Activated T-helper 9 cell treated with anti-CD3 and anti-CD28 coated beads, Interleukin-2, amount 50 U/mL, for 16 hours (primary cell): Measurements from ENCODE around the gene TOM1.

Experiments used
- DNase-seq: peaks from one replicate; pipeline ENCODE4 v3.0.0-alpha.2; 2020; ENCODE audit warnings: low read depth

The TOM1 gene

DNA sequence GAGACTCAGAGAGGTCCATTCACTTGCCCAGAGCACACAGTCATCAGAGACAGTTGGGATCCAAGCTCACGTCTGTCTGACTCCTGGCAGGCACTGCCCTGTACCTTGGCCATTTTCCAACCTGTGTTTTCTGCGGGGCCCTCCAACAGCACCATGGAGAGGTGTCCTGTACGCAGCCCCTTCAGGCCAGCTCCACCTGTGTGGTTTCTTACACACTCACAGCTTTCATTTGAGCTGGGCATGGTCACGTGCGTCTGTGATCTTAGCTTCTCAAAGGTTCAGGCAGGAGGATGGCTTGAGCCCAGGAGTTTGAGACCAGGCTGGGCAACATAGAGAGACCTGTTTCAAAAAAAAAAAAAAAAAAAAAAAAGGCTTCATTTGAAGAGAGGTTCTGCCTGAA, 24.4 kb downstream of the TOM1 start:
- no peak for DNase-seq

DNA sequence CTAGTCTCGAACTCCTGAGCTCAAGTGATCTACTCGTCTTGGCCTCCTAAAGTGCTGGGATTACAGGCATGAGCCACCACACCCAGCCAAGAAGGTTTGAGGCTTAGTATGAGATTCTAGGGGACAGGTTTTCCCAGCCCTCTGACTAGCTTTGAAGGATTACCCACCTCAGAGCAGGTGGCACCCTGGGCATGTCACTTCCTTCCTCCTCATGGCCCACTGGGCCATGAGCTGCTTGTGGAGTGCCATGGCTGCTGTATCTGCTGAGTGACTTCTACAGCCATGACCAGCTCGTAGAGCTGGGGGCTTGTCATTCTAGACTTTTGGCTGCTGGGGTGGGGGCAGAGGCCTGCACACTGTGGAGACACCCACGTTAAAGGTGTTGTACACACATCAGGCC, 25.1 kb downstream of the TOM1 start:
- DNase-seq, result no peak

GRCh38 chr22:35325209-35325608, 25.5 kb downstream of the TOM1 start:
- no peak for DNase-seq

DNA sequence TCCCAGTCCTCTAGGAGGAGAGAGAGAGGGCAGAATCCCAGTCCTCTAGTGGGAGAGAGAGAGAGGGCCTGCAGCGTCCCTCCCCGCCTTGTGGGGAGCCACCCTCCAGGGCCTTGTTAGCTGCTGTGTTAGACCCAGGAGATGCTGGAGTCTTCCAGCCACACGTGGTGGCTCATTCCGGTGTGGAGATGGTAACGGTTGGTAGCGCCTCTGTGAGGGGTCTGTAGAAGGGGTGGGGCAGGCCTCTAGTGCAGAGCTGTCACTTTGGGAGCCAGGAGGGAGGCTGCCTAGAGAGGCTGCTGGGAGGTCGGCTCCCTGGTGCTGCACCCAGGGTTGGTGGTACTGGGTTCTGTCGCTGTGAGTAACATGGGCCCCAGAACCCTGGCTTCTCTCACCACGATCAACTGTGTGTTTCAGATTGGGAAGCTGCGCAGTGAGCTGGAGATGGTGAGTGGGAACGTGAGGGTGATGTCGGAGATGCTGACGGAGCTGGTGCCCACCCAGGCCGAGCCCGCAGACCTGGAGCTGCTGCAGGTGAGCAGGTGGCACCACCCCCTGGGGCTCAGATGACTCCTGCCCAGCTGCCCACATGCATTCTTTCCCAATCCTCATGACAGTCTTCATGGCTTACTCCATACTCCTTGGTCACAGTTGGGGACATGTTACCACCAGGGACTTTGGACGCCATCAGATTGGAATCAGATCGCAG, 27.3 kb downstream of the TOM1 start:
- DNase-seq, result no peak

DNA sequence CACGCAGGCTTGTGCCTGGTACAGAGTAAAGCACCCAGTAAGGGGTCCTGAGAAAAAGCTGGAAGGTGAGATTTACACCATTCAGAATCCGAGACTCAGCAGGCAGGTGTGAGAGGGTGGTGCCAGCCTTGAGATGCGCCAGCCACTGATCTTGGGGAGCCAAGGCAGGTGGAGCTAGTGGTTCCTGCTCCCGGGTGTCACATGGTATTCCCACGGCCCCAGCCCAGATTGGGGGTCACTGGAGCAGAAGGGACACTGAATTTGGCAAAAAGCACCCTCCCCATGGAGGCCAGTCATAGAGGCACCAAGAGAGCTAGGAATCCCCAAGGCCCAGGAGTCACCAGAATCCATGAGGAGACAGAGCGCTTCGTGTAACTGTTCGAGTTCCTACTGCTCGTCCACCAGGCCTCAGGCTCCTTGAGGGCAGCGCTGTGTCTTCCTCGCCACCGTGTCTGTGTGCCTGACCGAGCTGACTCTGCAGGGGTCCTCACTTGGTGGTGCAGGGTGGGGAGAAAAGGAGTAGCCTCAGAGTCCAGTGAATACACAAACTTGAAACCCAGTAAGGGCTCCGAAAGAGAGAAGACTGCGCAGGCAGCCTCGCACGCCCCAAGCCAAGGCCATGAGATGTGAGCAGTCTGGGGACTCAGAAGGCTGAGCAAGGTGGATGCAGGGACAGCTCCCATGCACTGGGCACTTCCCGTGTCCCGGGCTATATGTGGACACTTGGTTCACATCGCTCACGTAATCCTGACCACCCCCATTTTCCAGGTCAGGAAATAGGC, 28.2 kb downstream of the TOM1 start:
- no peak for DNase-seq

DNA sequence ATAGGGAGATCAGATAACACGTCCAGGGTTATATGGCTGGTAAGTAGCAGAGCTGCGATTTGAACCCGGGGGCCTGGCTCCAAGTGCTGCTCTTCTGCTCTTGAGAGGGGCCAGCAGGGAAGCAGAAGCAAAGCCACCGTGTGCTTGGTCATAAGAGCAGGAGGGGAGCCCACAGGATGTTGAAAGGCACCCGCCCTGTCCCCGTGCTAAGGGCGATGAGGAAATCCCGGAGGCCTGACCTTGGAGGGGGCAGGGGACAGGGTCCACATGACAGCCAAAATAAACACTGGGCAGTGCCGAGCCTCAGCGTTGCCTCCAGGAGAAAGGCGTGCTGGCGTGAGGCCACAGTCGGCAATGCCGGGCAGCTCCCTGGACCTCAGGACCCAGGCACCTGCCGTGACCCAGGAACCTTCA, 28.8 kb downstream of the TOM1 start:
- no peak for DNase-seq

- DNase-seq, result no peak
Observed at GRCh38 chr22:35329114-35329847, 29.6 kb downstream of the TOM1 start.

DNA sequence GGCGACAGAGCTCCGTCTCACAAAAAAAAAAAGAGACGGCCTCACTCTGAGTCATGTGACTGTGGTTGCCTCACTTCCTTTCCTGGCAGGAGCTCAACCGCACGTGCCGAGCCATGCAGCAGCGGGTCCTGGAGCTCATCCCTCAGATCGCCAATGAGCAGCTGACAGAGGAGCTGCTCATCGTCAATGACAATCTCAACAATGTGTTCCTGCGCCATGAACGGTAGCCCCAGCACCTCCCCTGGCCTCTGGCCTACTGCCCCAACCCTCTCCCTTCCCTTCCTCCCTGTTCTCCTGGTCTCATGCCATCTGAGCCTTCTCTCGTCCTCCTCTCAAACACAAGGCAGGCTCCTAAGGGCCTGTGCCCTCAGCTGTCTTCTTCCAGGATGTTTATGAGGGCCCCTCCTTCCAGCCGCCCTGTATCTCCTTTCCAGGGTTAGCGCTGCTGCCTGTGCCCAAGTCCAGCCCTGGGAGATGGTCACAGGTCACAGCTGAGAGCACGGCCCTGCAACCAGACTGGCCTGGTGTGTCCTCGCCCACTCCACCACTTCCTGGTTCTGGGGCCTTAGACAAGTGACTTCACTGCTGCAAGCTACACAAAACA, 30.7 kb downstream of the TOM1 start:
- peak; percentile 36 for DNase-seq

DNA sequence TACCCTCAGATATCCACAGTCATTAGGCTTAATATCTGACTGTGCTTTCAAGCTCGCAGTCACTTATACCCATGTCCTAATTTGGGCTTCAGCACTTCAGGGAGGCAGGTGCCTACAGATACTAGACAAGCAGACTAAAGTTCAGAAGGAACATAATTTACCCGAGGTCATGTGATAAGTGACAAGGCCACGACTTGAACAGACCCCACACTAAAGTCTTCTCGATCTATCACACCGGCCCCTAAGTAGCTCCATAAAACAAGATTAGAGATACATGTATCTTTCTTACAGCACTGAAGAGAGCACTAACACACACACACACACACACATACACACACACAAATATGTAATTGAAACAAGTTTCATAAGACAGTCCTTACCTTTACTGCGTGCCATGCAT, 32.6 kb downstream of the TOM1 start:
- DNase-seq, result no peak

GRCh38 chr22:35333220-35333619, 33.5 kb downstream of the TOM1 start:
- no peak for DNase-seq

GRCh38 chr22:35334004-35334403, 34.3 kb downstream of the TOM1 start:
- no peak for DNase-seq

DNA sequence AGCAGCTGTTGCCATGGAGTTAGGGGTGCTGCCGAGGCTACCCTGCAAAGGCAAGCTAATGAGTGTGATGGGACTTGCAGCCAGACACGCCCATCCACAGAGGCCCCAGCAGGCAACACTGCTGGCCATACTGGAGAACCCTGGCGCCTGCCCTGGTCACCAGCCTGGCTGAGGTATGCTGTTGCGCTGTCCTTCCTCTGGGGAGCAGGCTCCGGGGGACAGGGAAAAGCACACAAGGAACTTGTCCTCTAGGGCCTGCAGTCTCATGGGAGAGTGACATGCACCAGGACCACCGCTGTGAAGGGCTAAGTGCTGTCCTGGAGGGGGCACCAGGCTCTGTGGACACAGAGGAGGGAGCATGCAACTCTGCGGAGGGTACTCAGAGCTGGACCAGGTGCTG, 35.8 kb downstream of the TOM1 start:
- no peak for DNase-seq

DNA sequence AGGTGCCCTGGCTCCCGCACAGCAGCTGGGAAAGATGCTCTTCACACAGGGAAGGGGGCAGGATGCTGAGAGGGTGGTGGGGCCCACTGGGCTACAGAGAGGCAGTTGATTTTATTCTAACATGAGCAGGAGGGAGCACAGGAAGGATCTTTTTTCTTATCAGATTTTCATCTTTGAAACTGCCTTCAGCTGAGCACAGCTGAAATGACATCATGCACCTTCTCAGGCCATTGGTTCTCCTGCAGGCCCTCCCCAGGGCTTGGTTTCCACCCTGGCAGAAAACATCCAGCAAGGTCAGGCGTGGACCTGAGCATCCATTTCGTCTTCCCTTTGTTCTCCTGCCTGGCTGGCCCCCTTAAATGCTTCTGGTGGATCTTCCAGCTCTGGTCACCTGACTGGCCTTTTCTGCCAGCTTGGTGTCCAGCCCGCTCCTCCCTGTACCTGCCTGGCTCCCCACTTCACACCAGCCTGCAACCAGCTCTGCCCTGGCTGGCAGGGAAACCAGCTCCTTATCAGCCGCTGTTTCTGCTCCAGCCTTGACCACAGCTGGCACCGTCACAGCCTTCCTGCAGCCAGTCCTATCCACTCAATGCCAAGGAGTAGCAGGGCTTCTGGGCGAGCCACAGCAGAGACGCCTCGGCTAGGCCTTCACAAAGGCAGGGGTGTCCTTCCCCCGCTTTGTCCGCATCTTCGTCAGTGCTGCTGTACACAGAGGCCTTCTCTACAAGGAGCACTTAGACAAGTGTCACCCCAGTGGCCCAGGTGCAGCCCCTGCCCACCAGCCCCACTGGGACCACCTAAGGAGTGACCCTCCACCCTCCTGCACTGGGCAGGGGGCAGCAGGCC, 36.5 kb downstream of the TOM1 start:
- no peak for DNase-seq

GRCh38 chr22:35337932-35338331, 38.2 kb downstream of the TOM1 start:
- no peak for DNase-seq

GRCh38 chr22:35341090-35341874, 41.6 kb downstream of the TOM1 start:
- DNase-seq, result no peak

- DNase-seq, result no peak
Observed at GRCh38 chr22:35342390-35342789, 42.7 kb downstream of the TOM1 start.

GRCh38 chr22:35343664-35344550, 44.2 kb downstream of the TOM1 start:
- DNase-seq, result no peak

GRCh38 chr22:35344956-35345690, 45.4 kb downstream of the TOM1 start:
- DNase-seq, result no peak
